Panc1 (cell line): Measurements from ENCODE around the gene MACIR. TPM values are rescaled to one million over a fixed set of nuclear protein-coding genes. Genes with fewer than 3 reads are reported as not detected.

Source experiments
- ATAC-seq: fragments of 200-7000 bp; cut with Tn5 transposase; 2 replicates; pipeline ENCODE4 v1.9.1; 2020; ENCODE audit warnings: mild to moderate bottlenecking, moderate library complexity
- BruUV-seq: library from RNA; stranded (reverse); fragments of 400-500 nt; replicated peaks from 2 replicates; lab custom pipeline; 2021; lab: Mats Ljungman, UMichigan
- CTCF ChIA-PET: fragments of 300-600 bp; sonication (Branson Sonifier 250); formaldehyde crosslinking; loops from one replicate; lab custom pipeline; 2022; ENCODE audit warnings: antibody characterized with exemption; lab: Charles Lee
- POLR2A ChIA-PET: fragments of 300-600 bp; sonication (Branson Sonifier 250); formaldehyde crosslinking; loops from one replicate; lab custom pipeline; 2022; ENCODE audit warnings: antibody characterized with exemption; lab: Charles Lee
- DNase-seq: peaks from one replicate; pipeline ENCODE4 v3.0.0-alpha.2; 2010; ENCODE audit warnings: low read depth, low spot score
- H3K27ac ChIP-seq: 2 replicates; pipeline ENCODE4 v1.5.1; 2011; ENCODE audit warnings: mild to moderate bottlenecking, low read length, inconsistent platforms
- H3K27me3 ChIP-seq: fragments of 200-500 bp; sonication (Bioruptor generic); 2 replicates; pipeline ENCODE4 v1.6.0; 2014; ENCODE audit warnings: low read length, inconsistent platforms; ENCODE audit not compliant: control insufficient read depth, insufficient read depth
- H3K36me3 ChIP-seq: fragments of 200-500 bp; sonication (Bioruptor generic); 2 replicates; pipeline ENCODE4 v1.5.1; 2014; ENCODE audit warnings: inconsistent platforms, mild to moderate bottlenecking, low read length, moderate library complexity; ENCODE audit not compliant: control insufficient read depth, insufficient read depth
- H3K4me1 ChIP-seq: 2 replicates; pipeline ENCODE4 v1.5.1; 2011; ENCODE audit warnings: inconsistent platforms, mild to moderate bottlenecking, low read length, moderate library complexity; ENCODE audit not compliant: control insufficient read depth, insufficient read depth
- H3K4me3 ChIP-seq, 2 experiments: 2 replicates each; pipeline ENCODE4 v1.5.1; 2011 to 2012; ENCODE audit warnings: low read depth in 2 of 2, low read length in 2 of 2, mild to moderate bottlenecking in 2 of 2, inconsistent platforms in 1 of 2, moderate library complexity in 1 of 2
- H3K9me3 ChIP-seq: fragments of 200-500 bp; sonication (Bioruptor generic); 2 replicates; pipeline ENCODE4 v1.5.1; 2014; ENCODE audit warnings: low read depth, mild to moderate bottlenecking, inconsistent platforms, low read length, moderate library complexity; ENCODE audit not compliant: control insufficient read depth, insufficient read depth
- POLR2AphosphoS5 ChIP-seq: IDR thresholded peaks from 2 replicates; pipeline ENCODE4 v1.6.1; 2012; ENCODE audit warnings: mild to moderate bottlenecking, low read depth, low read length, moderate library complexity
- SIN3A ChIP-seq: IDR thresholded peaks from 2 replicates; pipeline ENCODE4 v1.6.1; 2012; ENCODE audit warnings: low read depth, mild to moderate bottlenecking, low read length, moderate library complexity, borderline replicate concordance; ENCODE audit not compliant: insufficient read depth
- TCF7L2 ChIP-seq: IDR thresholded peaks from 2 replicates; pipeline ENCODE4 v1.6.1; 2011; ENCODE audit warnings: mild to moderate bottlenecking, low read depth, low read length, inconsistent platforms
- in situ Hi-C: cut with HindIII; loops from 2 replicates; pipeline ENCODE4 v1.10.0; 2016; ENCODE audit warnings: low sequenced_read_pairs, low pct_unique_long_range_greater_than_20kb
- intact Hi-C: fragments of 100-400 bp; cut with micrococcal nuclease; formaldehyde crosslinking; loops from one replicate; pipeline ENCODE4 v1.10.0; 2022; ENCODE audit not compliant: unreplicated experiment
- total RNA-seq: library from RNA; stranded (reverse); gene quantifications from one replicate; pipeline ENCODE4 v1.2.1, GENCODE V29; 2021; ENCODE audit not compliant: unreplicated experiment
- TF ChIP-seq, protein P1 (sequence below): fragments of 450-650 bp; IDR thresholded peaks from 2 replicates; pipeline ENCODE4 v1.5.1; 2017; ENCODE audit warnings: mild to moderate bottlenecking
- TF ChIP-seq, protein P2 (sequence below), 2 experiments: IDR thresholded peaks; 2 replicates each; pipeline ENCODE4 v1.6.1; 2011 to 2012; ENCODE audit warnings: low read depth in 2 of 2, control low read depth in 1 of 2, low read length in 1 of 2, mild to moderate bottlenecking in 1 of 2, moderate library complexity in 1 of 2; ENCODE audit not compliant: insufficient read depth in 1 of 2

The MACIR gene
- total RNA-seq, 1 experiment from 2014 or later: 11.0 TPM

GRCh38 chr5:103280967-103281366 lies 22.4 kb downstream of the MACIR start:
- POLR2A ChIA-PET: no interaction called here
- Histone ChIP-seq H3K4me3 (no peak overlapping the region), H3K9me3 (no peaks in the 10 kb centered on the region), H3K27ac (no peak overlapping the region), H3K27me3 (no peaks in the 10 kb centered on the region), H3K36me3 (no peaks in the 10 kb centered on the region; the same call in 1 of the 2 replicates), H3K4me1 (peaks cover 3% of the 10 kb centered on the region; the same call in 1 of the 2 replicates)
- no peak for DNase-seq
- TF ChIP-seq POLR2AphosphoS5: no peak
- TF ChIP-seq TCF7L2: no peak
- TF ChIP-seq, protein P1, sequence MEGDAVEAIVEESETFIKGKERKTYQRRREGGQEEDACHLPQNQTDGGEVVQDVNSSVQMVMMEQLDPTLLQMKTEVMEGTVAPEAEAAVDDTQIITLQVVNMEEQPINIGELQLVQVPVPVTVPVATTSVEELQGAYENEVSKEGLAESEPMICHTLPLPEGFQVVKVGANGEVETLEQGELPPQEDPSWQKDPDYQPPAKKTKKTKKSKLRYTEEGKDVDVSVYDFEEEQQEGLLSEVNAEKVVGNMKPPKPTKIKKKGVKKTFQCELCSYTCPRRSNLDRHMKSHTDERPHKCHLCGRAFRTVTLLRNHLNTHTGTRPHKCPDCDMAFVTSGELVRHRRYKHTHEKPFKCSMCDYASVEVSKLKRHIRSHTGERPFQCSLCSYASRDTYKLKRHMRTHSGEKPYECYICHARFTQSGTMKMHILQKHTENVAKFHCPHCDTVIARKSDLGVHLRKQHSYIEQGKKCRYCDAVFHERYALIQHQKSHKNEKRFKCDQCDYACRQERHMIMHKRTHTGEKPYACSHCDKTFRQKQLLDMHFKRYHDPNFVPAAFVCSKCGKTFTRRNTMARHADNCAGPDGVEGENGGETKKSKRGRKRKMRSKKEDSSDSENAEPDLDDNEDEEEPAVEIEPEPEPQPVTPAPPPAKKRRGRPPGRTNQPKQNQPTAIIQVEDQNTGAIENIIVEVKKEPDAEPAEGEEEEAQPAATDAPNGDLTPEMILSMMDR: no peak
- TF ChIP-seq SIN3A: no peak
- TF ChIP-seq, protein P2, sequence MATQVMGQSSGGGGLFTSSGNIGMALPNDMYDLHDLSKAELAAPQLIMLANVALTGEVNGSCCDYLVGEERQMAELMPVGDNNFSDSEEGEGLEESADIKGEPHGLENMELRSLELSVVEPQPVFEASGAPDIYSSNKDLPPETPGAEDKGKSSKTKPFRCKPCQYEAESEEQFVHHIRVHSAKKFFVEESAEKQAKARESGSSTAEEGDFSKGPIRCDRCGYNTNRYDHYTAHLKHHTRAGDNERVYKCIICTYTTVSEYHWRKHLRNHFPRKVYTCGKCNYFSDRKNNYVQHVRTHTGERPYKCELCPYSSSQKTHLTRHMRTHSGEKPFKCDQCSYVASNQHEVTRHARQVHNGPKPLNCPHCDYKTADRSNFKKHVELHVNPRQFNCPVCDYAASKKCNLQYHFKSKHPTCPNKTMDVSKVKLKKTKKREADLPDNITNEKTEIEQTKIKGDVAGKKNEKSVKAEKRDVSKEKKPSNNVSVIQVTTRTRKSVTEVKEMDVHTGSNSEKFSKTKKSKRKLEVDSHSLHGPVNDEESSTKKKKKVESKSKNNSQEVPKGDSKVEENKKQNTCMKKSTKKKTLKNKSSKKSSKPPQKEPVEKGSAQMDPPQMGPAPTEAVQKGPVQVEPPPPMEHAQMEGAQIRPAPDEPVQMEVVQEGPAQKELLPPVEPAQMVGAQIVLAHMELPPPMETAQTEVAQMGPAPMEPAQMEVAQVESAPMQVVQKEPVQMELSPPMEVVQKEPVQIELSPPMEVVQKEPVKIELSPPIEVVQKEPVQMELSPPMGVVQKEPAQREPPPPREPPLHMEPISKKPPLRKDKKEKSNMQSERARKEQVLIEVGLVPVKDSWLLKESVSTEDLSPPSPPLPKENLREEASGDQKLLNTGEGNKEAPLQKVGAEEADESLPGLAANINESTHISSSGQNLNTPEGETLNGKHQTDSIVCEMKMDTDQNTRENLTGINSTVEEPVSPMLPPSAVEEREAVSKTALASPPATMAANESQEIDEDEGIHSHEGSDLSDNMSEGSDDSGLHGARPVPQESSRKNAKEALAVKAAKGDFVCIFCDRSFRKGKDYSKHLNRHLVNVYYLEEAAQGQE (IDR thresholded peaks at IDR 0.05; ENCODE audit: insufficient read depth in 1 of 2, low read depth in 2 of 2, low read length in 1 of 2): no peak
- ATAC-seq: no peak
- CTCF ChIA-PET: no interaction called here
- in situ Hi-C loops: no loop called here
- intact Hi-C loops: no loop called here
- no TSS peak for BruUV-seq

DNA sequence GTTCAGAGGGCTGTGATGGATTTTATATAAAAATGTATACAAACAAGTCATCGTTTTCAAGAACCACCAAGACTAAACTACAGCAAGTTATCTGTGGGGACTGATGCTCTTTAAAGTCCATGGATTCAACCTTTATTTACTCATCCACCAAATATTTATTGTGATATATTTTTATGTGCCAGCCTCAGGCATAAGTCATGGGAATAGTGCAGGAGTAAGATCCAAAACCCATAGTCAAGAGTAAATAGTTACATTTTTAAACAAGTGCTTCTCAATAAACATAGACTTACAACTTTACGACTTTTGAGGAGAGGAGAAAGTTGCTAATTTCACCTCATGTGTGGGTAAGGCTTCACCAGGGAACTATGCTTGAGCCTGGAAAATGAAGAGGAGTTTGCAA lies 24.6 kb downstream of the MACIR start:
- no TSS peak for BruUV-seq
- ATAC-seq (no peak), DNase-seq (no peak)
- Histone ChIP-seq H3K9me3 (no peaks in the 10 kb centered on the region), H3K4me1 (peaks cover 3% of the 10 kb centered on the region), H3K27ac (no peak overlapping the region), H3K4me3 (no peak overlapping the region), H3K36me3 (no peaks in the 10 kb centered on the region), H3K27me3 (no peaks in the 10 kb centered on the region)
- POLR2A ChIA-PET: no interaction called here
- in situ Hi-C loops (no loop called here), intact Hi-C loops (no loop called here)
- TF ChIP-seq POLR2AphosphoS5 (no peak), TCF7L2 (no peak), SIN3A (no peak)
- TF ChIP-seq, protein P1: no peak
- TF ChIP-seq, protein P2 (IDR thresholded peaks at IDR 0.05; ENCODE audit: insufficient read depth in 1 of 2, low read depth in 2 of 2, low read length in 1 of 2): no peak
- CTCF ChIA-PET: no interaction called here
